Measurements from ENCODE around the gene SH3RF3.

GRCh38 chr2:109333414-109334210 lies 204.6 kb downstream of the SH3RF3 start:
- TF ChIP-seq SUZ12 (IDR thresholded peaks at IDR 0.05; ENCODE audit: extremely low read depth, insufficient read depth, insufficient read length) = no peak
- TF ChIP-seq YY1 (IDR thresholded peaks at IDR 0.05; ENCODE audit: insufficient read depth, insufficient read length) = no peak

Data from NT2/D1 (cell line).